Peyer's patch (tissue), 4 donors: ENCODE data around the gene BIRC7.

Experiments
- CTCF ChIP-seq, 6 experiments: fragments of 450-650 bp in 4 of 6; fragments of 200-600 bp in 2 of 6; sonication (generic) in 1 of 6; IDR thresholded peaks; one replicate each; pipeline ENCODE4 v1.5.1; 2017 to 2019; ENCODE audit warnings: antibody characterized with exemption in 6 of 6, mild to moderate bottlenecking in 3 of 6, moderate library complexity in 1 of 6
- POLR2A ChIP-seq, 2 donors: fragments of 450-650 bp; IDR thresholded peaks; one replicate each; pipeline ENCODE4 v1.5.1; 2017; ENCODE audit warnings: antibody characterized with exemption in 2 of 2, mild to moderate bottlenecking in 2 of 2, moderate library complexity in 2 of 2

- no peak for TF ChIP-seq CTCF (IDR thresholded peaks at IDR 0.05)
- TF ChIP-seq POLR2A (IDR thresholded peaks at IDR 0.05) = peak; percentile 49 to 67
These were observed 36.7 kb downstream of the BIRC7 start, which contains the start of gene ARFGAP1 for GRCh38 chr20:63272105-63273058.
